ENCODE results near the gene CDC27. TPM values are rescaled to one million over a fixed set of nuclear protein-coding genes. Genes with fewer than 3 reads are reported as not detected.
A peak's percentile ranks its signal among the peaks of the same experiment; 100 is the strongest.
"Not testable (repeated sequence)": the region's sequence is repeated elsewhere in the genome, so short reads cannot be mapped to it uniquely, and the experiment has no call there.

CDC27 gene
- polyA plus RNA-seq, 1 donor (not counting 4 experiments of a cell fraction or from before 2014, with no cell fraction given), result 95.6 TPM

DNA sequence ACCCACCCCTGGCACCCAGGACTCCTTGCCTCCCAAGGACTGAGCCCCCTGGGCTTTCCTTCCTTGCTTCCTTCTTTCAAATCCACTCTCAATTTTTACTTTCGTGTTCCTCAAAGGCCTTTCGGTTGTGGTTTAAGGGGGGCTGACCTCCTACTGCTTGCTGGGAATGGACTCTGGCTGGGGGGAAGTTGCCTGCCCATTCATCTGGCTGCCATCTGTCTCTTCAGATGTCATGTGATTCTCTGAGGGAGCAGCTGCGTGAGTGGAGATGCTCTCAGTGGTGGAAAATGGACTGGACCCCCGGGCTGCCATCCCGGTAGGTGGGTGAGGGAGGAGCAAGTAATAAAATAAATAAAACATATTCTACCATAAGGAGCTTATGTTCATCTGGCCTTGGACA is 116.2 kb downstream of the CDC27 start:
- H2AFZ ChIP-seq (ENCODE audit: control insufficient read depth, low read length), result no peak overlapping the region
- no peaks in the 10 kb centered on the region for H3K79me2 ChIP-seq (ENCODE audit: control insufficient read depth, insufficient read depth, low read length)
- no peaks in the 10 kb centered on the region for H3K27me3 ChIP-seq (ENCODE audit: control insufficient read depth, extremely low read depth, insufficient read depth, low read length)
- dilution Hi-C loops (cut with MboI; ENCODE audit: extremely low pct_ligation_motif_present, low sequenced_read_pairs), result no loop called here
- H3K36me3 ChIP-seq (ENCODE audit: control insufficient read depth in 2 of 2, extremely low read depth in 1 of 2, insufficient read depth in 2 of 2, low read length in 2 of 2), result no peaks in the 10 kb centered on the region
- no peak for FAIRE-seq
- no peak overlapping the region for H3K4me2 ChIP-seq (ENCODE audit: control insufficient read depth, extremely low read depth, insufficient read depth, low read depth, low read length)
- H3K9ac ChIP-seq (ENCODE audit: control insufficient read depth, extremely low read depth, insufficient read depth, low read length), result no peak overlapping the region
- peaks cover 26% of the 10 kb centered on the region for H3K4me1 ChIP-seq (ENCODE audit: control insufficient read depth, extremely low read depth, insufficient read depth, low read length)
- no peaks in the 10 kb centered on the region for H3K9me3 ChIP-seq (ENCODE audit: control insufficient read depth, low read depth, low read length)
- H3K9me1 ChIP-seq (ENCODE audit: control insufficient read depth, extremely low read depth, insufficient read depth, low read length), result no peaks in the 10 kb centered on the region
- TF ChIP-seq, protein P1, sequence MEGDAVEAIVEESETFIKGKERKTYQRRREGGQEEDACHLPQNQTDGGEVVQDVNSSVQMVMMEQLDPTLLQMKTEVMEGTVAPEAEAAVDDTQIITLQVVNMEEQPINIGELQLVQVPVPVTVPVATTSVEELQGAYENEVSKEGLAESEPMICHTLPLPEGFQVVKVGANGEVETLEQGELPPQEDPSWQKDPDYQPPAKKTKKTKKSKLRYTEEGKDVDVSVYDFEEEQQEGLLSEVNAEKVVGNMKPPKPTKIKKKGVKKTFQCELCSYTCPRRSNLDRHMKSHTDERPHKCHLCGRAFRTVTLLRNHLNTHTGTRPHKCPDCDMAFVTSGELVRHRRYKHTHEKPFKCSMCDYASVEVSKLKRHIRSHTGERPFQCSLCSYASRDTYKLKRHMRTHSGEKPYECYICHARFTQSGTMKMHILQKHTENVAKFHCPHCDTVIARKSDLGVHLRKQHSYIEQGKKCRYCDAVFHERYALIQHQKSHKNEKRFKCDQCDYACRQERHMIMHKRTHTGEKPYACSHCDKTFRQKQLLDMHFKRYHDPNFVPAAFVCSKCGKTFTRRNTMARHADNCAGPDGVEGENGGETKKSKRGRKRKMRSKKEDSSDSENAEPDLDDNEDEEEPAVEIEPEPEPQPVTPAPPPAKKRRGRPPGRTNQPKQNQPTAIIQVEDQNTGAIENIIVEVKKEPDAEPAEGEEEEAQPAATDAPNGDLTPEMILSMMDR (optimal IDR thresholded peaks at IDR 0.05 in 1 of 3, IDR thresholded peaks at IDR 0.05 in 1 of 3, conservative IDR thresholded peaks at IDR 0.05 in 1 of 3; ENCODE audit: extremely low read depth in 1 of 3, insufficient read depth in 2 of 3, low read length in 3 of 3), result no peak
- TF ChIP-seq EZH2 (IDR thresholded peaks at IDR 0.05; ENCODE audit: low read length), result no peak
- H3K4me3 ChIP-seq (ENCODE audit: control insufficient read depth in 2 of 3, extremely low read depth in 1 of 3, insufficient read depth in 2 of 3, low read depth in 1 of 3, low read length in 3 of 3), result no peak overlapping the region
- no peak overlapping the region for H3K27ac ChIP-seq (ENCODE audit: control insufficient read depth, insufficient read depth, low read length)
- DNase-seq (ENCODE audit: low read depth, low spot score), result no peak
- no peaks in the 10 kb centered on the region for H4K20me1 ChIP-seq (ENCODE audit: control insufficient read depth, extremely low read depth, insufficient read depth, low read length)

DNA sequence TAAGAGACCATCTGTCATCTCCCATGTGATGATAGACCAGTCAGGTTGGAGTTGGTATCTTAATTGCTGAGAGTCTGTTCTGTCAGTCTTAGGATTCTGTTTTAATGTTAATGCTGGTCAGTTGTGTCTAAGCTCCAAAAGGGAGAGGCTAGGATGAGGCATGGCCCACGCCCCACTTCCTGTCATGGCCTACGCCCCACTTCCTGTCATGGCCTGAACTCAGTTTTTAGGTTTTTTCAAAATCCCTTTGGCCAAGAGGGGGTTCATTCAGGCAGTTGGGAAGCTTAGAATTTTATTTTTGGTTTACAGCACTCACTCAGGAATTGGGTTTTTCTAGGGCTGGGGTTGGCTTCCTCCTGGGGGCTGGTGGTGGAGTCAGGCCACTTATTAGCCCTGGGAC is 117.9 kb downstream of the CDC27 start:
- H3K36me3 ChIP-seq (ENCODE audit: control insufficient read depth in 2 of 2, extremely low read depth in 1 of 2, insufficient read depth in 2 of 2, low read length in 2 of 2); H4K20me1 ChIP-seq (ENCODE audit: control insufficient read depth, extremely low read depth, insufficient read depth, low read length); H3K9me1 ChIP-seq (ENCODE audit: control insufficient read depth, extremely low read depth, insufficient read depth, low read length); dilution Hi-C loops (cut with MboI; ENCODE audit: extremely low pct_ligation_motif_present, low sequenced_read_pairs); H3K27me3 ChIP-seq (ENCODE audit: control insufficient read depth, extremely low read depth, insufficient read depth, low read length); H3K79me2 ChIP-seq (ENCODE audit: control insufficient read depth, insufficient read depth, low read length); H2AFZ ChIP-seq (ENCODE audit: control insufficient read depth, low read length); DNase-seq (ENCODE audit: low read depth, low spot score); H3K9me3 ChIP-seq (ENCODE audit: control insufficient read depth, low read depth, low read length); H3K4me3 ChIP-seq (ENCODE audit: control insufficient read depth in 2 of 3, extremely low read depth in 1 of 3, insufficient read depth in 2 of 3, low read depth in 1 of 3, low read length in 3 of 3): not testable (repeated sequence)
- H3K4me1 ChIP-seq (ENCODE audit: control insufficient read depth, extremely low read depth, insufficient read depth, low read length), result peaks cover 24% of the 10 kb centered on the region
- peak overlapping the region; percentile 67 for H3K4me2 ChIP-seq (ENCODE audit: control insufficient read depth, extremely low read depth, insufficient read depth, low read depth, low read length)
- peak; percentile 46 for FAIRE-seq
- H3K27ac ChIP-seq (ENCODE audit: control insufficient read depth, insufficient read depth, low read length), result peak overlapping the region; percentile 85
- peak overlapping the region; percentile 30 for H3K9ac ChIP-seq (ENCODE audit: control insufficient read depth, extremely low read depth, insufficient read depth, low read length)

DNA sequence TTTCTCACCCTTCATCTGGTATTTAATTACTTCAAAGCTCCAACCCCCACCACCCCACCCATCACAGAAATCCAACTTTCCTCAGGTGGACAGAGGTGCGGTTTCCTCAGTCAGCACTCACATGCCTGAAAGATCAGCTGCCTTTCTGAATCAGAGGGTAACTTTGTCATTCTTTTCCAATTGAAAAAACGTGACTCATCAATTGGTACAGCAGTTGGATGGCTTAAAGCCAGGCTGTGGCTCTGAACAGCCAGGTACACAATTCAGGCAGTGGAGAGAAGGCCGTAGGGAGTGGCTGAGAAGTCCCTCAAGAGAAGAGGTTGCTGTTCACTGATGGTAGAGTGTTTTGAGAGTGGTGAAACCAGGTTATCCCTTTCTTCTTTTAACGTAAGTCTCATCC is 118.8 kb downstream of the CDC27 start:
- dilution Hi-C loops (cut with MboI; ENCODE audit: extremely low pct_ligation_motif_present, low sequenced_read_pairs), result not testable (repeated sequence)
- H3K4me2 ChIP-seq (ENCODE audit: control insufficient read depth, extremely low read depth, insufficient read depth, low read depth, low read length), result peak overlapping the region; percentile 67

More for the DNA sequence above, 118.8 kb downstream of the CDC27 start:
- not testable (repeated sequence) for H2AFZ ChIP-seq (ENCODE audit: control insufficient read depth, low read length); H3K9me3 ChIP-seq (ENCODE audit: control insufficient read depth, low read depth, low read length); H3K27me3 ChIP-seq (ENCODE audit: control insufficient read depth, extremely low read depth, insufficient read depth, low read length); H3K9me1 ChIP-seq (ENCODE audit: control insufficient read depth, extremely low read depth, insufficient read depth, low read length); H4K20me1 ChIP-seq (ENCODE audit: control insufficient read depth, extremely low read depth, insufficient read depth, low read length); H3K36me3 ChIP-seq (ENCODE audit: control insufficient read depth in 2 of 2, extremely low read depth in 1 of 2, insufficient read depth in 2 of 2, low read length in 2 of 2); H3K4me3 ChIP-seq (ENCODE audit: control insufficient read depth in 2 of 3, extremely low read depth in 1 of 3, insufficient read depth in 2 of 3, low read depth in 1 of 3, low read length in 3 of 3); H3K79me2 ChIP-seq (ENCODE audit: control insufficient read depth, insufficient read depth, low read length)
- Histone ChIP-seq H3K4me1 (ENCODE audit: control insufficient read depth, extremely low read depth, insufficient read depth, low read length) (peaks cover 24% of the 10 kb centered on the region), H3K27ac (ENCODE audit: control insufficient read depth, insufficient read depth, low read length) (peak overlapping the region; percentile 85), H3K9ac (ENCODE audit: control insufficient read depth, extremely low read depth, insufficient read depth, low read length) (peak overlapping the region; percentile 59)
- DNase-seq (ENCODE audit: low read depth, low spot score) (peak; percentile 80), FAIRE-seq (peak; percentile 88)

Other genes starting within 250 kb of the CDC27 start
- gene RPRML, start 210.0 kb downstream of the CDC27 start, polyA plus RNA-seq, result not detected in 3 replicates
- not detected in 3 replicates for gene MYL4, start 20.1 kb upstream of the CDC27 start, polyA plus RNA-seq
- not detected in 3 replicates for gene ITGB3, start 64.5 kb upstream of the CDC27 start, polyA plus RNA-seq
- 0.19 to 0.64 TPM (median 0.63 TPM) in 3 replicates for gene EFCAB13, start 134.7 kb upstream of the CDC27 start, polyA plus RNA-seq

All from keratinocyte (primary cell).